Measurements from ENCODE around the gene TCIRG1. TPM values are rescaled to one million over a fixed set of nuclear protein-coding genes. Genes with fewer than 3 reads are reported as not detected.

The TCIRG1 gene
- total RNA-seq, 1 donor from 2014 or later = 121 TPM

- Histone ChIP-seq H3K27ac (no peak overlapping the region), H3K9me3 (no peaks in the 10 kb centered on the region), H3K4me1 (no peaks in the 10 kb centered on the region), H3K27me3 (no peaks in the 10 kb centered on the region), H3K4me3 (no peak overlapping the region), H3K36me3 (peaks cover 0 to 21% of the 10 kb centered on the region in 2 donors)
- no peak for DNase-seq (ENCODE audit: extremely low spot score in 2 of 2)
- intact Hi-C loops (cut with DNase I) = no loop called here
- no peak for TF ChIP-seq CTCF (IDR thresholded peaks at IDR 0.05)
- TF ChIP-seq POLR2AphosphoS5 (IDR thresholded peaks at IDR 0.05; ENCODE audit: insufficient read depth in 1 of 2, low read depth in 1 of 2) = no peak
- no peak for TF ChIP-seq POLR2A (IDR thresholded peaks at IDR 0.05)
Observed at GRCh38 chr11:68051191-68052136, 12.6 kb downstream of the TCIRG1 start.

GRCh38 chr11:68052137-68052873 is 13.5 kb downstream of the TCIRG1 start:
- Histone ChIP-seq H3K4me1 (no peaks in the 10 kb centered on the region), H3K9me3 (no peaks in the 10 kb centered on the region), H3K36me3 (peaks cover 0 to 21% of the 10 kb centered on the region in 2 donors), H3K27me3 (no peaks in the 10 kb centered on the region), H3K4me3 (no peak overlapping the region), H3K27ac (no peak overlapping the region)
- TF ChIP-seq POLR2AphosphoS5 (IDR thresholded peaks at IDR 0.05; ENCODE audit: insufficient read depth in 1 of 2, low read depth in 1 of 2) = no peak
- TF ChIP-seq POLR2A (IDR thresholded peaks at IDR 0.05) = no peak
- TF ChIP-seq CTCF (IDR thresholded peaks at IDR 0.05) = no peak
- DNase-seq (ENCODE audit: extremely low spot score in 2 of 2) = no peak
- intact Hi-C loops (cut with DNase I) = no loop called here

GRCh38 chr11:68053117-68053516 is 14.3 kb downstream of the TCIRG1 start:
- TF ChIP-seq POLR2AphosphoS5 (IDR thresholded peaks at IDR 0.05; ENCODE audit: insufficient read depth in 1 of 2, low read depth in 1 of 2) (no peak), CTCF (IDR thresholded peaks at IDR 0.05) (no peak), POLR2A (IDR thresholded peaks at IDR 0.05) (no peak)
- peaks cover 0 to 21% of the 10 kb centered on the region in 2 donors for H3K36me3 ChIP-seq
- no peak for DNase-seq (ENCODE audit: extremely low spot score in 2 of 2)
- H3K4me1 ChIP-seq = no peaks in the 10 kb centered on the region
- H3K9me3 ChIP-seq = no peaks in the 10 kb centered on the region
- H3K27me3 ChIP-seq = no peaks in the 10 kb centered on the region
- intact Hi-C loops (cut with DNase I) = no loop called here
- H3K4me3 ChIP-seq = no peak overlapping the region
- H3K27ac ChIP-seq = no peak overlapping the region

- intact Hi-C loops (cut with DNase I) = no loop called here
Observed at GRCh38 chr11:68053981-68054812, 15.4 kb downstream of the TCIRG1 start.

More at GRCh38 chr11:68053981-68054812, 15.4 kb downstream of the TCIRG1 start:
- Histone ChIP-seq H3K36me3 (peaks cover 0 to 19% of the 10 kb centered on the region in 2 donors), H3K4me3 (no peak overlapping the region), H3K9me3 (no peaks in the 10 kb centered on the region), H3K27ac (no peak overlapping the region), H3K4me1 (no peaks in the 10 kb centered on the region), H3K27me3 (no peaks in the 10 kb centered on the region)
- DNase-seq (ENCODE audit: extremely low spot score in 2 of 2) = no peak
- no peak for TF ChIP-seq POLR2AphosphoS5 (IDR thresholded peaks at IDR 0.05; ENCODE audit: insufficient read depth in 1 of 2, low read depth in 1 of 2)
- no peak for TF ChIP-seq POLR2A (IDR thresholded peaks at IDR 0.05)
- no peak for TF ChIP-seq CTCF (IDR thresholded peaks at IDR 0.05)
